Stimulated activated naive CD4-positive, alpha-beta T cell treated with Interleukin-2 at 50 U/mL for 16 hours (primary cell): ENCODE measurements around the gene CAMK2G.
"Not testable (repeated sequence)": the region's sequence is repeated elsewhere in the genome, so short reads cannot be mapped to it uniquely, and the experiment has no call there.

ENCODE experiments used
- DNase-seq: peaks from one replicate; lab custom pipeline; 2025; lab: John Stamatoyannopoulos, UW

Gene CAMK2G

DNA sequence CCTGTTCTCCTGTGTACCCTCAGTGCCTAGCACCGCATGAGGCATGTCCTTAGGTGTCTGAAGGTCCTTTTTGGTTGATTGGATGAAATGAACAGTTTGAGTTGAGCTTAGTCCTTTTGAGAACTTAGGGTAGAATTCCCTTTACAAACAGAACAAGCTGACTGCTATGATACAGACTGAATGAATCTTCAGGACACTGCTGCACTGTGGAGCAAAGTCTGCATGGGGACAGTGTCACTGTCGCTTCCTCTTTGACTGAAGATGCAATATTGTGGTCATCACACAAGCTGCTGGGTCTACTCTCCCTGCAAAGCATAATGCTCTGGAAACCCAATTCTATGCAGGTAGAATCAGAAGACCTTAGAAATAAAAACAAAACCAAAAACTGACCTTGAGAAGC, 28.0 kb upstream of the CAMK2G start:
- no peak for DNase-seq

- DNase-seq, result no peak
Measured at GRCh38 chr10:73901261-73901660, 26.9 kb upstream of the CAMK2G start.

- no peak for DNase-seq
Measured at GRCh38 chr10:73900064-73900463, 25.7 kb upstream of the CAMK2G start.

GRCh38 chr10:73899423-73899822, 25.1 kb upstream of the CAMK2G start:
- no peak for DNase-seq

DNA sequence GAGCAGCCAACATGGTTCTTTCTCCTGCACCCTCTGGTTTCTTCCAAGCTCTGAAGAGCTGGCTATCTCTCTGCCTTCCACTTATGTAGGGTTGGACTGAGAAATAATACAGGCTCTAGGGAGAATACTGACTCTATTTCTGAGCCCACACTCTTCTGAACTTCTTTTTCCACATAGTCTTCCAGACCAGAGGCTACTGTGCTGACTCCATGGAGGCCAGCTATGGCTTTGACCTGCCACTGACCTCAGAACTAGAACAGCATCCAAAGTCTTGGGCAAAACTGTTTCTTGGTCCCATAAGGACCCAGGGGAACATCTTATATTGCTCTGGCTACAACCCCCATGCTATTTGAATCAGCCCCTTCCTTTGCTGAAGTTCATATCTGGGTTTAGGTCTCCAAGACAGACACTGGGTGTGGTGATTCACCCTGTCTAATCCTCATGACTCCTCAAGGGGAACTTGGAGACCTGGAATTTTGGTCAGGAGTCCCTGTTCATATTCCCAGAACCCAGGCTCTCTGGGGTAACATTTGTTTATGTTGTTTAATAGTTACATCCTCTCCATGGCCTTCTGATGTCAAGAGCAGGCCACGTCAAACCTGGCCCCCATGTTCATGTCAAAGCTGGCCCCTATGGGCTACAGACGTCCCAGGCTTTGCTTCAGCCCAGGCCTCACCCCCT, 24.5 kb upstream of the CAMK2G start:
- DNase-seq, result no peak

DNA sequence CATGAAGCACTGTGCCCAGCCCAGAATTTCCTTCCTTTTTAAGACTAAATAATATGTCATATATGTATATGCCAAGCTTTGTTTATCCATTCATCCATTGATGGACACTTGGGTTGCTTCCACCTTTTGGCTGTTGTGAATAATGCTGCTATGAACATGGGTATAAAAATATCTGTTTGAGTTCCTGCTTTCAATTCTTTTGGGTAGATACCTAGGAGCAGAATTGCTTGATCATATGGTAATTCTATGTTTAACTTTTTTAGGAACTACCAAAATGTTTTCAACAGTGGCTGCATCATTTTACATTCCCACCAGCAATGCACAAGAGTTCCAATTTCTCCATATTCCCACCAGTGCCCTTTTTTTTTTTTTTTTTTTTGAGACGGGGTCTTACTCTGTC, 23.3 kb upstream of the CAMK2G start:
- DNase-seq, result no peak

GRCh38 chr10:73895381-73895780, 21.0 kb upstream of the CAMK2G start:
- DNase-seq, result not testable (repeated sequence)

DNA sequence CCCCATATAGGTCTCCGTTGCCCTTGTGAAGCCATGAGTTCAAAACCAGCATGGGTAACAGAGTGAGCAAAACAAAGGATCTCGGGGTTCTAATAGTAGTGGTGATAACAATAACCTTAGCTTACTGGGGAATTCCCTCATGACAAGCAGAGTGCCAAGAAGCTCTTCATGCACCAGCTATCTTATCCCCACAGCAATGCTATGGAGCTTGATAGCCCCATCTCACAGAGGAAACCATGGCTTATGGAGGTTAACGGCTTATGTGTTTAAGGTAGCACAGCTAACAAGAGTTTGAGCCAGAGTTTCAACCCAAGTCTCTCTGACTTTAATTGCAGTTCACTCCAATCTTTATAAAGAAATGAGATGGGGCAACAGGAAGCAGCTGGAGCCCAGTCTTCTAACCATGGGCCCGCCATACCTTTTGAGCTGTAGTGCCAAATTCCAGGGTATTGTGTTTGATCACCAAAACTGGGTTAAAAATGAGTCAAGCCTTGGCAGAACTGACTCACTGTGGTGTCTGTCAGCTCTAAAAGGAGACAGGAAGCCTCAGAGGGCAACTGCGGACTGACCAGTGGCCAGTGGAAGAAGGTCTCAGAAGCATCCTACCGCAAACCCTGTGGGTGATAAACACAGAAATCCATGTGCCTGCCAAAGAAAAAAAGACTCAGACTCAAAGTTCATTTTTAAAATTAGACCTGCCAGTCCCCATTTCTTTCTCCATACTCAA, 20.1 kb upstream of the CAMK2G start:
- DNase-seq, result peak; percentile 5

- DNase-seq, result no peak
Measured at GRCh38 chr10:73893426-73893825, 19.1 kb upstream of the CAMK2G start.

- no peak for DNase-seq
Measured at GRCh38 chr10:73892310-73893030, 18.1 kb upstream of the CAMK2G start.

DNA sequence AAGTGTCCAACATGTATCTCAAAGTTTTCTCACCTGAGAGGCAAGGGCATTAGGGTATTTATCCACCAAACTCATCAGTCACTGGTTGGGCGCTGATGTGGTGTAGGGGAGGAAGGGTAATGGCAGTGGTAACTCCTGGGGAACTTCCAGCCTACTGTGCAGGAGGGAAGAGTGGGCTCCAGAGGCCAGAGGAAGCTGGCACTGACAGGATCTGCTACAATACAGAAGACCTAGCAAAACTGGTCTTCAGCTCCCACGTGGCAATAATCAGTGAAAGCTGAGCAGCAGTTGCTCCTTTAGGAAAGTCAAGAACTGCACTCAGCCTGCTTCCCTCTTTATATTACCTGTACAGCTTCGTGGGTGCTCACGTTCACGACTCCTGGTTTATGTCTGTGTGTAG, 17.2 kb upstream of the CAMK2G start:
- no peak for DNase-seq

DNA sequence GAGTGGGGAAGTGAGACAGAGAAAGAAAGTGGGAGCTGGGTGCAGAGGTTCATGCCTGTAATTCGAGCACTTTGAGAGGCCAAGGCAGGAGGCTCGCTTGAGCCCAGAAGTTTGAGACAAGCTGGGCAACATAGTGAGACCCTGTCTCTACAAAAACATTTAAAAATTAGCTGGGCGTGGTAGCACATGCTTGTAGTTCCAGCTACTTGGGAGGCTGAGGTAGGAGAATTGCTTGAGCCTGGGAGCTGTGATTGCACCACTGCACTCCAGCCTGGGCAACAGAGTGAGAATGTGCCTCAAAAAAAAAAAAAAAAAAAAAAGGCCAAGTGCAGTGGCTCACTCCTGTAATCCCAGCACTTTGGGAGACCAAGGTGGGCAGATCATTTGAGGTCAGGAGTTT, 16.5 kb upstream of the CAMK2G start:
- not testable (repeated sequence) for DNase-seq

DNA sequence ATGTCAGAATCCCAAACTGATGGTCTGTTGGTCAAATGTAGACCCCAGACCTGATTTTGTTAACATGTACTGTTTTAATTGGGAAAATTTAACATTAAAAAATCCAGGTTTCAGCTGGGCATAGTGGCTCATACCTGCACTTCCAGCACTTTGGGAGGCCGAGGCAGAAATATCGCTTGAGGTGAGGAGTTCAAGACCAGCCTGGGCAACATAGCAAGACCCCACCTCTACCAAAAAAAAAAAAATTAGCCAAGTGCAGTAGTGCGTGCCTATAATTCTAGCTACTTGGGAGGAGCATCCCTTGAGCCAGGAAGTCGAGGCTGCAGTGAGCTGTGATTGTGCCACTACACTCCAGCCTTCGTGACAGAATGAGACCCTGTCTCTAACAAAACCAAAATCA, 15.9 kb upstream of the CAMK2G start:
- no peak for DNase-seq

- not testable (repeated sequence) for DNase-seq
Measured at GRCh38 chr10:73889416-73889815, 15.1 kb upstream of the CAMK2G start.

DNA sequence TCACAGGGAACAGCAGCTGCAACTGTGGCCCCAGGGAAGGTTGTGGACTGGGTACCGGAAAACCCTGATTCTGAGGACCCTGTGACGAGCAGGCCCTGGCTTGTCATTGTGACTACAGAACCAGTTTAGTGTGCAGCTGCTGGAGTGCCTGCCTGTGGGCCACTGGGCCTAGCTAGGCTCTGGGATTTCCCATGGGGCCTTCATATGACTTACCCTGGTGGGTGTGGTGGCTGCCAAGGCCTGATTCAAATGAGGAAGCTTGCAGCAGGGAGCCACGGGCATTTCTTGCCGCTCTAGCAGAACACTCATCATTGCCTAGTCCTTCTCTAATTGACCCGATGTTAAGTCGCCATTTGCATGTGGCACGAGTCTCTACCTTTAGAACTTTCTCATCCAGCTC, 14.7 kb upstream of the CAMK2G start:
- peak; percentile 15 for DNase-seq

DNA sequence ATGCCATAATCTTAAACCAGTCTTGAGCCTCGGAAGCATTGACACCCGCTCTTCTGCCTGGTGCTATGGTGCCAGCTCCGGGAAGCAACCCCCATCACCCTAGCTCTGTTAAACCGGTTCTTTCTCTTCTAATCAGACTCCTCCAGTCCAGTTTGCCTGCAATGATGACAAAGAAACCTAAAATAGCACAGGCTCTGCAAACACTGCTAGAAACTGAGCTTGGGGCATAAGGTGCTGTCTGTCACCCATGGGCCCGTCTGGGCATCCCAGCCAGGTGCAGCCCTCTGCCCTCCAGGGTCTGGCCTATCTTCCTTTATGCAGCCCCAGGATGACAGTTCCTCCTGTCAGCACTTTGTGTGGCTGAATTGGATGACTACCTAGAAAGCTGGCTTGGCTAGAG, 14.2 kb upstream of the CAMK2G start:
- no peak for DNase-seq

GRCh38 chr10:73887294-73888039, 13.1 kb upstream of the CAMK2G start:
- DNase-seq, result no peak

DNA sequence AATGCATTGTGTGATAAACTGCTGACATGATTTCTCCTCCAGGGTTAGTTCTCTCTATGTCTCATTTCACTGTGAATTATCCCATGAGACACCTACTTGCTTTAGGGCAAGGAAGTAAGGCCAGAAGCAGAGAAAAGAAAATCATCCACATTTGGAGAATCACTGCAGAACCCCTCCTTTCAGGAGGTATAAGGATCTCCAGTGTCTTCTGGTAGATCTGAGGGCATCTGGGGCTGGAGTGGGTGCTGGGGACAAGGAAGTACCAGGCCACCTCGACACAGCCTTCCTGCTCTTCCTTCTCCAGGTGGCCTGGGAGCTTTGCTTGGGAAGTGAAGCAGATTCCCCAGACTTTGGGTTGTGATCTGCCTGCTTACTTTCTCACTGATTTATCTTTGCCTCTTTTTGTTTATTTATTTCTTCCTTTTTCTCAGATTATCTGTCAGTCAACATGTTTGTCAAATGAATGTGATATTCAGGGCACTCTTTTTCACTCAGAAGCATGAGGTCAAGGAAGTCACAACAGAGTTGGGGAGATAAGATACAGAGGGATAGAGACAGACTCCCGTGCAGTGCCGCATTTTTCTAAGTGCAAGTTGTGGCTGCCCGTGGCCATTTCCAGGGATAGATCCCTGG, 12.4 kb upstream of the CAMK2G start:
- no peak for DNase-seq

GRCh38 chr10:73886085-73886529, 11.8 kb upstream of the CAMK2G start:
- peak; percentile 53 for DNase-seq

DNA sequence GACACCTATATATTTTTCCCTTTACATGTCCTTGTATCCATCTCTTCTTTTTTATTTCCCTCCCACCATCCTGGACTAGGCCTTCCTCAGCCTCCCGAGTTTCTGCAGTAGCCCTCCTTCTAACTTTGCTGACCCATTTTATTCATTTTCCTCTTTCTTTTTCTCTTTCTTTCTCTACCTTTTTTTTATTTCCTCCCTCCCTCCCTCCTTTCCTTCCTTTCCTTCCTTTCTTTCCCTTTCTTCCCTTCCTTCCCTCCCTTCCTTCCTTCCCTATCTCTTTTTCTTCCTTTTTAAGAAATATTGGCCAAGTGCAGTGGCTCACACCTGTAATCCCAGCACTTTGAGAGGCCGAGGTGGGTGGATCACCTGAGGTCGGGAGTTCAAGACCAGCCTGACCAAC, 9.7 kb upstream of the CAMK2G start:
- no peak for DNase-seq

GRCh38 chr10:73881221-73881919, 7.0 kb upstream of the CAMK2G start:
- no peak for DNase-seq
